ENCODE measurements around the gene ARID5A.
A peak's percentile ranks its signal among the peaks of the same experiment; 100 is the strongest.

ARID5A gene

DNA sequence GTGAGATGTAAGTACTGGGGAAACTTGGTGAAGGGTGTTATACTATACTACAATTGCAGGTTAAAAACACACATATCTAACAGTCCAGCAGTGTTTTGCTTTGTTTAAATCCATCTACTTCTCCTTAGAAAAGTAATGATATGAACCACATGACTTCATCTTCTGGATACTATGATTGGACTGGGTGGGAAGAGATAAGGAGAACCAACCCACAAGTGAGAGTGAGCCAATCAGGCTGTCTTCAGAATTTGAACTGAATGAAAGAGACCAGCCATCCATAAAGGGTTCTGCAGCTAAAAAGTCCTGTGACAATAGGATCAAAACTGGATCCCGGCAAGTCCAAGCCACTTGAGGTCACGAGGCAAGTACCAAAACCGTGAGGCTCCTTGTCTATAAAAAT lies 54.9 kb downstream of the ARID5A start:
- Mint-ChIP-seq H3K4me3 (no peak overlapping the region), H3K4me1 (ENCODE audit: low read depth) (peaks cover 43% of the 10 kb centered on the region), H3K9me3 (no peaks in the 10 kb centered on the region), H3K27ac (no peak overlapping the region), H3K27me3 (ENCODE audit: low read depth) (no peaks in the 10 kb centered on the region), H3K36me3 (ENCODE audit: low read depth) (peaks cover 65% of the 10 kb centered on the region)
- no peak for DNase-seq (ENCODE audit: low spot score)

- no peak for DNase-seq (ENCODE audit: low spot score)
- no peaks in the 10 kb centered on the region for H3K9me3 Mint-ChIP-seq
- peaks cover 42% of the 10 kb centered on the region for H3K4me1 Mint-ChIP-seq (ENCODE audit: low read depth)
- peaks cover 71% of the 10 kb centered on the region for H3K36me3 Mint-ChIP-seq (ENCODE audit: low read depth)
- H3K27me3 Mint-ChIP-seq (ENCODE audit: low read depth) = no peaks in the 10 kb centered on the region
- H3K27ac Mint-ChIP-seq = peak overlapping the region; percentile 93
- peak overlapping the region; percentile 71 for H3K4me3 Mint-ChIP-seq
Measured at GRCh38 chr2:96594282-96594681, 57.7 kb downstream of the ARID5A start.

- peak overlapping the region; percentile 71 for H3K4me3 Mint-ChIP-seq
- peak overlapping the region; percentile 93 for H3K27ac Mint-ChIP-seq
- peaks cover 70% of the 10 kb centered on the region for H3K36me3 Mint-ChIP-seq (ENCODE audit: low read depth)
- H3K27me3 Mint-ChIP-seq (ENCODE audit: low read depth) = no peaks in the 10 kb centered on the region
- H3K9me3 Mint-ChIP-seq = no peaks in the 10 kb centered on the region
- peaks cover 40% of the 10 kb centered on the region for H3K4me1 Mint-ChIP-seq (ENCODE audit: low read depth)
- peak; percentile 40 for DNase-seq (ENCODE audit: low spot score)
Measured at GRCh38 chr2:96594691-96595152, 58.2 kb downstream of the ARID5A start.

DNA sequence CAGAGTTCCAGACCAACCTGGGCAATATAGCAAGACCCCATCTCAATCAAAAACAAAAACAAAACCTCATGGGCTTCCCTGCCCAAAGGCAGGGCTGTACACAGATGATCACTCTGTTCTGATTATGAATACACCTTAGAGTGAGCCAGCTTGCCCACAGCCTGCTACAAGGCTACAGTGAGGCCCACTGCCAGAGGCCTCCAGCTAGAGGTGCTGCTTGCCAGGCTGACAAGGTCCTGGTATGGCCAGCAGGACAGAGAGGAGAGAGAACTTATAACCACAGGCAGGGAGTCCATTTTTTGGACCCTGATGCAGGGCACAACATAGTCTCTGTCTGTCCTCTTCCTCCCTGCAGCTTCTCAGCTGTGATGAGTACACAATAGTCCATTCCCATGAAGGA lies 60.0 kb downstream of the ARID5A start:
- H3K9me3 Mint-ChIP-seq = no peaks in the 10 kb centered on the region
- no peak overlapping the region for H3K27ac Mint-ChIP-seq
- DNase-seq (ENCODE audit: low spot score) = no peak
- no peak overlapping the region for H3K4me3 Mint-ChIP-seq
- H3K36me3 Mint-ChIP-seq (ENCODE audit: low read depth) = peaks cover 79% of the 10 kb centered on the region
- no peaks in the 10 kb centered on the region for H3K27me3 Mint-ChIP-seq (ENCODE audit: low read depth)
- peaks cover 52% of the 10 kb centered on the region for H3K4me1 Mint-ChIP-seq (ENCODE audit: low read depth)

GRCh38 chr2:96599941-96600340 lies 63.4 kb downstream of the ARID5A start:
- Mint-ChIP-seq H3K9me3 (no peaks in the 10 kb centered on the region), H3K36me3 (ENCODE audit: low read depth) (peaks cover 70% of the 10 kb centered on the region), H3K4me3 (no peak overlapping the region), H3K27me3 (ENCODE audit: low read depth) (no peaks in the 10 kb centered on the region), H3K4me1 (ENCODE audit: low read depth) (peaks cover 41% of the 10 kb centered on the region), H3K27ac (no peak overlapping the region)
- no peak for DNase-seq (ENCODE audit: low spot score)

DNA sequence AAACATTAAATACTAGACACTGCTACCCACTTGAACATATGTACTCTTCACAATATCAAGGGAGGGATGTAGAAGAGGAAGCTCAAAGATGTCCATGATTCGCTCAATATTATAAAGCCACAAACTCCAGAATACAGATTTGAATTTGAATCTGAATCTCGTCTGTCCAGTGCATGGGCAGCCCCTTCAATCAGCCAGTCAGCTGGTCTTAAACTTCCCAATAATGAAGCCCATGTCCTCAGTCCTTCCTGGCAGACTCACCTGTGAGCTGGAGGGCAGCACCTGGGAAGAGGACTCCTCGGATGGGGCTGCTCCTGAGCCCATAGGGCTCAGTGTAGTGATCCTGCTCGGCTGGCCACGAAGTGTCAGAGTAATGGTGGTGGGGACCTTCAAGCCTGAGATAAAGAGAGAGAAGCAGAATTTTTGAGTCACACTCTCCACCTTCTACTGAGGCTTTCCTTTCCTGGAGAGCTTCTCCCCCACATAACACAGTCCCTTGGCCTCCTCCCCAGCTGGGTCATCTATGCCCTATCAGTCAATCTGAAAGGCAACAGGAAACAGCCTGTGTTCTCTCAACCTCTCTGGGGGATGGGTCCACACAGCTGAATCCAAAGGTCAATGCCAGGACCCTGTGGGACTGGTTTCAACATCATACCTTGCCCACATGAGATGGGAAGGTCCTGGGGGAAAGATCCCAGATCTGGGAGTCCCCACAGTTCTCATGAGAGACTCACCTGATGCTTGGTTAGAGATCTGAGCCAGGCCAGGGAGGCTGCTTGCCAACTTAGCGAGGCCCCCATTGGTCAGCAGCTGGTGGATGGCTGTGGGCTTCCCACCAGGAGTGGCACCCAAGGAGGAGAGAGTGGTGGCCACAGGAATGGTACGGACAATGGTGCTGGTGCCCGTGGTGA lies 65.1 kb downstream of the ARID5A start:
- H3K27ac Mint-ChIP-seq = peak overlapping the region; percentile 71
- peak overlapping the region; percentile 27 for H3K4me3 Mint-ChIP-seq
- peak; percentile 50 for DNase-seq (ENCODE audit: low spot score)
- H3K9me3 Mint-ChIP-seq = no peaks in the 10 kb centered on the region
- no peaks in the 10 kb centered on the region for H3K27me3 Mint-ChIP-seq (ENCODE audit: low read depth)
- H3K36me3 Mint-ChIP-seq (ENCODE audit: low read depth) = peaks cover 76% of the 10 kb centered on the region
- H3K4me1 Mint-ChIP-seq (ENCODE audit: low read depth) = peaks cover 34% of the 10 kb centered on the region

Measured in T-helper 2 cell treated with Interferon-gamma antibody and Interleukin-4, amounts not matched to agents 5 μg/mL and 100 μg/mL, for 36 hours (primary cell).